Skin of body (tissue), 2 donors: ENCODE results near the gene BORA. TPM values are rescaled to one million over a fixed set of nuclear protein-coding genes. Genes with fewer than 3 reads are reported as not detected.
"Not testable (repeated sequence)": the region's sequence is repeated elsewhere in the genome, so short reads cannot be mapped to it uniquely, and the experiment has no call there.

ENCODE experiments used
- DNase-seq: peaks from one replicate; lab custom pipeline; 2025; lab: John Stamatoyannopoulos, UW
- total RNA-seq: library from RNA; depleted of rRNA; stranded (reverse); fragments of >200 nt; gene quantifications from one replicate; pipeline ENCODE4 v1.2.3, GENCODE V29; 2014

Gene BORA
- 4.9 TPM for total RNA-seq

DNA sequence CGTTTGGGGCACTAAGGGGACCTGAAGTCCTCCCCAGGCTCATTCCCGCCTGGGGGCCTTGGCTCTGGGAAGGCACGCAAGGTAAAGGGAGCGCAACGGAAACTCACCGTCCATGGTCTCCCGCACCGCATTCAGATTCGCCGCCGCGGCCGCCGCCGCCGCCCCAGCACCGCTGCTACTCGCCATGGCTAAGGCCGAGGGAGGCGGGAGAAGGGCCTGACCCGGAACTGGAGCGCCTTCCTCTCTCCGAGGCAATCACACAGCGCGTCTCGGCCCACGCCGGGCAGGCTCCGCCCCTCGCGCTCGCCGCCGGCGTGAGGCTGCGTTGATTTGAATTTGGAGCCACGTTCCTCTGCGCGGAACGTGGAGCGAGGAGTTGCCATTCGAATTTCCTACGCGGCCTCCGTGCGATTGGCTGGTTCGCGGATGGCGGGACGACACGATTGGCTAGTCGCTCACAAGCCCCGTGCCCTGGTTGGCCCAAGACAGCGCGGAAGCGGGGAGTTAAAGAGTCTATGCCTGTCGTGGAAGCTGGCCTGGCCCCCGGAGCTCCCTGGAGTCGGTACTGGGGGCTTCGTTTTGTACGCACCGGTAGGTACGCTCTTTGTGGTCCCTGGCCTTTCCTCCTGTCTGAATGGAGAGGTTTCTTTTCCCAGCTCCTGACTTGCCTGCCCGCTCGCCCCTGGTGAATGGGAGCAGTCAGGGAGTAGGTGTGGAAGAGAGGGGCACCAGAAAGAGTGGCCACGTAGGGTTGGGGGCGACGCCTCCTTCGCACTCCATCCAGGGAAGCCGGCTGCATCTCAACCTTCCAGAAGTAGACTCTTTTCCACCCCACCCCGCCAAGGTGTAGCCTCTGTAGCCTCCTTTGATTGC lies at the start of gene BORA, which contains the start of gene MZT1:
BORA (plus strand) TSS at position 507 of the 873 bp plus-strand sequence. CDS start 1,018 bp downstream, outside the sequence.
MZT1 (minus strand) TSS at position 213 of the 873 bp plus-strand sequence; CDS start at position 186, 27 bp downstream.
- peak; percentile 97 for DNase-seq

DNA sequence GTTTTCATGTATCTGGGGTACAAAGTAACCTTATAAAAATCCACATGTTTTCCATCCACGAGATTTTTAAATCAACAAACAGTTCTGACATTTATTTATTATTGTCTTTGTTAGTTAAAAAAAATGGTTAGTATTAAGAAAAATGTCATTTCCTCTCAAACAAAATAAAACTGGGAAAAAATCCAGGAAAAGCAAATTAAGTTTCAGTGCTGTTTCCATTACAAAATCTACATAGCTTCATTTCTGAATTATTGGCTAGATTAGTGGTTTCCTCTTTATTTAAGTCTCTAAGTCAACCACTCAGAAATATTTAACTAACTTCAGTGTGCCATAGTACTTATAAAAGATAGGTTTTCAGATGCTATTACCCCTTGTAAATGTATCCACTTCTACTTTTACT lies 49.4 kb upstream of the BORA start:
- no peak for DNase-seq

DNA sequence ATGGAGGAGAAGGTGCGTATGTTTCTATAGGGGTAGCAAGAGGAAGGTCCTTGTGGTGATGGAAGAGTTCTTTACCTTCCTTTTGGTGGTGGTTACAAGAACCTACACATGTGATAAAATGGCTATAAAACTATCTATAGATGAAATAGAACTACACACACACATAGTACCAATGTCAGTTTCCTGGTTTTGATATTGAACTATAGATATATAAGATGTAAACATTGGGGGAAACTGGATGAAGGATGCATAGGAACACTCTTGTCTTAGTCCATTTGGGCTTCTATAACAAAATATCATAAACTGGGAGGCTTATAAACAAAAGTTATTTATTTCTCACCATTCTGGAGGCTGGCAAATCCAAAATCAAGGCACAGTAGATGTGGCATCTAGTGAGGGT lies 47.4 kb upstream of the BORA start:
- no peak for DNase-seq

DNA sequence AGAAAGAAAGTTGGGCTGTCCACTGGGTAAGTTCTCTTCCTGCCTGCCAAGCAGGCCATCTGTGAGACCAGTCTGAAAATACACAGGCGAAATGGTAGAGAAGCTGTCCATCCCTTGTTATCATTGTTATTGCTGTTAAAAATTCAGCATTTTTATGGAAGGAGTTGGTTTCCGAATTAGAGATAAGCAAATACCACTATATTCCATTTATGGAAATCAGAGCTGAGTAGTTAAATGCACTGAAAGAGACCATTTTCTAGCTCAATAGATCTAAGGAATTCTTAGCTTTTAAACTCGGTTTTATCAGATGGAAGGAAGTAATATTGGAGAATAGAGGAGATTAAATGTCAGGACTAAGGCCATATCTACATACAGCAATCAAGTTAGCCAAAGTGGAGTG lies 41.0 kb upstream of the BORA start:
- no peak for DNase-seq

DNA sequence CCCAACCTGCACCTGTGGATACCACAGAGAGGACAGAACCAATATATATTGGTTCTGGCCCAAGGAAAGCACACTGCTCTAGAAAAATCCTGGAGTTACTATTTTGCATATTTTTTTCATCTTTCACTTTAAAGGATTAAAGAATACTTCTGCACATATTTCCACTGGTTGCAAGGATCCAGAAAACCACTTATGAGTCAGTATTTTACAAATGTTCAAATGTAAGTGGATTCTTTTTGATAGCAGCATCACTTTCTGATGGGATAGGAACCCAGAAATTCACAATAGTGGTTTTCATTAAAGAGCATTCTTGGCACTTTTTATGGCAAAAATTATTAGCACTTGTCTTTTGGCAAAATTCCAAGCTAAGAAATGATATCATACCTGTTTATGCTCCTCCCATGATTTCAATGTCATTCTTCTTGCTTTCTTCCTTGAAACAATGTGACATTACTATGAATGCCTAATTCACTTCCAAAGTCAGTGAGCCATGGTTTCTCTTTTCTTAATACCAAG lies 38.5 kb upstream of the BORA start:
- no peak for DNase-seq

DNA sequence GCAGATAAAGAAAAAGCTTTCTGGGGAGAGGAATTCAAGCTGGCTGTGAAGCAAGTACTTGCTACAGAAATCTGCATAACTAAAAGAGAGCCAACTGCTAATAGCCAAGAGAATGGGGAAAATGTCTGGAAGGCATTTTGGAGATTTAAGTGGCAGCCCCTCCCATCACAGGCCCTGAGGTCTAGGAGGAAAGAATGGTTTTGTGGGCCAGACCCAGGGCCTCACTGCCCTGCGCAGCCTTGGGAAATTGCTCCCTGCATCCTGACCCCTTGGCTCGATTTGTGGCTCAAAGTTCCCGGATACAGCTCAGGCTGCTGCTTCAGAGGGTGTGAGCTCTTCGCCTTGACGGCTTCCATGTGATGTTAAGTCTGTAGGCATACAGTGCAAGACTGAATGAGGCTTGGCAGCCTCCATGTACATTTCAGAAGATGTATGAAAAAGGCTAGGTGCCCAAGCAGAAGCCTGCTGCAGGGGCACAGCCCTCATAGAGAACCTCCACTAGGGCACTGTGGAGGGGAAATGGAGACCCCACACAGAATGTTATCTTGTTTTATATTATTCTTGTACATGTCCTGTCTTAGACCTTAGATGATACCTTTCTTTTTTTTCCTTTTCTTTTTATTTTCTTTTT lies 34.7 kb upstream of the BORA start:
- DNase-seq = no peak

DNA sequence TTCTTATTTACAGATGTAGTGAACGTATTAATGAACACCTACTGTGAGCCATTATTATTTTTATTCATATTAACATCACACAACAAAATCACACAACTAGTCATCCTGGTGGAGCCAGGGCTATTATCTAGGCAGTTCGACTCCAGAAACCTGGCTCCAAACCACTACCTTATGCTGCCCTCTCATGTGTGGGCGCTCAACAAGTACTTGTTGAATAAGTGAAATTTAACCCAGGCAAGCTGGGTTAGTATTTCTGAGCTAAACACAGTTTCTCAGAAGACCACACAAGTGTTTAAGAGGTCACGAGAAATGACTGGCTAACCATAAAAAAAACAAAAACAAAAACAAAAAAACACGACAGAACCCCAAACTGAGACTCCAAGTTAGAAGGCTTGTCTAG lies 33.9 kb upstream of the BORA start:
- no peak for DNase-seq

DNA sequence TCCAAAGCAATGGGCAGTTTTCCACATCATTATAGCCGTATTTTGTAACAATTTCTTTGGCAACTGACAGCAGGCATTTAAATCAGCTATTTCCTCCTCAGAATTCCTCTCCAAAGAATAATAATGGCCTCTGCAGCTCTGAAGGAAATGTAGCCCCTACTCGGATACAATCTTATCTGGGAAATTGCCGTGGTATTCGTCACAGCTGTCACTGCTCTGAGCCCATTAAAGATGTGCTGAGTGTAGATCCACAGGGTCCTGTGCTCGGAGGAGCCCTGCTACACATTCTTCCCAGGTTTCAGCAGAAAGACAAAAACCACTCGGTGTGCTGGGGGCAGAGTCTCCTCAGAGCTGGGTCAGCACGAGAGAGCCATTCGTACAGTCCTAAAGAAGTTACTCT lies 33.4 kb upstream of the BORA start:
- no peak for DNase-seq

DNA sequence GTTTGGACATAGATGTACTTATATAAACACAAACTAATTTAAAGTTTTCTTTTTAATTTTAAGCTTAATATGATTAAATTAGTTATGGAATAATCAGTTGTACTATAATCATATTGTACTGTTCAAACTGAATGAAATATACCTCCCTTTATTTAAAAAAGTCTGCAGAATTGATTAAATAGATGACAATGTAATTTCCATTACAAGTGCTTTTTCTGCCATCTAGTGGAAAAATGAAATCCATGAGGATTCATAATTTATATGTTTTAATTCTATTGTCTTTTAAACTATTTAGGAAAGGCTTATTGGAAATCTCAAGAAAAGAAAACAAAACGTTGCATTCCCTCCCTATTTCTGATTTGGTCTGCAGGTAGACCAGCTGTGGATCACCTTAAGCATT lies 31.1 kb upstream of the BORA start:
- no peak for DNase-seq

DNA sequence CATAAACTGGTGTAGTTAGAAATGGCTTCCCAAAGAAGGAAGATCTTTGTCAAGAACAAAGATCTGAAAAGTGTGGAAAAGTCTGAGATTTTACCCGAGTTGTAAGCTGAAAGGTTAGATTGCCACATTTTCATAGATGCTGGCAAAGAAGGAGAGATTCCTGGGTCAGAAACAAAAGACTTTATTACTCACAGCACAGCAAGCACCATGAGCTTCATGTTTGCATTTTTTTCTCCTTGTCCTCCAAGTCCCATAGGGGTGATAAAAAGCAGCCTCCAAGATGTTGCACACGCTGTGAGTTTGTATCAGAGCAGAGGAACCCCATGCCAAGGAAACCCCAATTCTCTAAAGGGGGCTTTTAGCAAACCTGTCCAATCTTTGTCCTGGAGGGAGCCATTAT lies 29.6 kb upstream of the BORA start:
- no peak for DNase-seq

DNA sequence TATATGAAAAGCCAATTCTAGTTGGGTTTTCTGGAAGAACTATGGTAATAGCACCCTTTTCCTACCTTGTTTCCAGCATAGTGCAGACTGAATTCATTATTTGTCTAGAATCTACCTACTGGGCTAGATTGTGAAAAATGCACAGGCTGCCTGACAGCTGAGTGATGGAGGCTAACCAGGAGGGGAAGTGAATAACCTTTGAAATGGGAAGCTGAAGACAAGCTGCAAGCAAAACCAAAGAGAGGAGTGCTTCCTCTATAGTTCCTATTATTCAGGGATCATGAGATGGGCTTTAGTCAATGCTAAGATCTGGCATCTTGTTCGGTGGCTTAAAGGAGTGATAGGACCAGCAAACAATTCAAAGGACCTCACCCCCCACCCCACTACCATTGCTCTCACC lies 27.2 kb upstream of the BORA start:
- no peak for DNase-seq

DNA sequence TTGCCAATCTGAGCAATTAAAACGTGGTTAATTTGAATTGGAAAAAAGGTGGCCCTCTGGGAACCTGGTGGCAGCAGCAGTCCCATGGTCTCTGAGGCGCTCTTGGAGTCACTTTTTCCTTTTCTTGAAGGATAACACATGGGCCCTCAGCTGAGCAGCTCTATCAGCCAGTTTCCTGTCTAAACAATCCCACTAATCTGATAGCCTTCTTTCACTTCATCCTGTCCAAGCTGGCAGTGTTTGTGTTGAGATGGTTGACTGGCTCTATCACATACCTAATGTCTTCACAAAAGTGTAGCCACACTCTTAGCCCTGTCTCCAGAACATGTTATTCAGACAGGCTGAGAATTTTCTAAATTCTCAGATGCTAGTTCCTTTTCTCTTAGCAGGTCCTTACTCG lies 10.9 kb upstream of the BORA start:
- no peak for DNase-seq

DNA sequence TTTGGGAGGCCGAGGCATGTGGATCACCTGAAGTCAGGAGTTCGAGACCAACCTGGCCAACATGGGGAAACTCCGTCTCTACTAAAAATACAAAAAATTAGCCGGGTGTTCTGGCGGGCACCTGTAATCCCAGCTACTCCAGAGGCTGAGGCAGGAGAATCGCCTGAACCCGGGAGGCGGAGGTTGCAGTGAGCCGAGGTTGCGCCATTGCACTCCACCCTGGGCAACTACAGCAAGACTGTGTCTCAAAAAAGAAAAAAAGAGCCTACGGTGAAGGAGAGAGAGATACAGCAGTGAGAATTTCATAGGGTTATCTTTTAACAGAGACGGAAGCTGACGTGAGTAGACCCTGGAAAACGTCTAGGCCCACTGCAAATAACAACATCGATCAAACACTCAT lies 1.5 kb upstream of the BORA start:
- not testable (repeated sequence) for DNase-seq

DNA sequence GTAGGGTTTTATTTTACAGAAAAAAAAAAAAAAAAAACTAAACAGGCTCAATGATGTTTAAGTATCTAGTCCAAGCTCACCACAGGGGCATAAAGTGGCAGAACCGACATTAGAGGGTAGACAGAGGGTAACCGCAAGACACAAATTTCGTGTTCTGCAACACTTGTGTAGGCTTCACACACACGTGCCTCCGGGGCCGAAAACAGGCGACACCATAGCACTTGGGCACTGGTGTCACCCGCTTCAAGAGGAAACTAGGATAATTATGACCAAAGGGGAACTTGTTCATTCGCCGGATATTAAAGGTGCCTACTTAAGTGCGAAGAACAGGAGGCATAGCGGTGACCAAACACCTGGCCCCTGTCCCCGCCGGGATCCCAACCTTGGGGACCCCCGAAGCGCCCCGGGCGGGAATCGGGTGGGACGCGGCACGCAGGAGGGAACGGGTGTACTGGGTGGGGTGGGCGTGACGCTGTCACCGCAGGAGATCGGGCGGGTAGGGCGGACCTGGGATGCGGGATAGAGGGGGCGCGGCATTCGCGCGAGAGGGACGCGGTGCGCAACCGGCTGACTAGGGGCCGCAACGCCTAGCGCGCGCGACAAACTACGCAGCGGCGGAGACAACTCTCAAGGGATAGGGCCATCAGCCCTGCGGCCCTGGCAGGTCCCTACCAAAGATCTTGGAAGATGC lies 852 bp upstream of the BORA start:
- DNase-seq = peak; percentile 9

DNA sequence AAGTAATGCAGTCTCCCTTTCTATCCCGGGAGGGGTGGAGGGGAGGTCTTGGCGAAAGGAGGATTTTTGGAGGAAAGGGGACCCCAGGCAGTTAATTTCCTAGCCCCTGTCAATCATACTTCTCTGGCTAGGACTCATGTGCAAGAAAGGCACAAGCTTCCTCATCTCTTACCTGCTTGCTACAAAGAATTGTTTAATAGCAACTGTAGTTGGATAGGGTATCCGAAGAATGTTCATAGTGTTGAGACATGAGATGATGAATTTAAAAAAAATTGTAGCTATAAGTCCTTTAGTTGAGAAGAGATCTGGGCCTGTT lies 525 bp downstream of the BORA start:
- DNase-seq = no peak

DNA sequence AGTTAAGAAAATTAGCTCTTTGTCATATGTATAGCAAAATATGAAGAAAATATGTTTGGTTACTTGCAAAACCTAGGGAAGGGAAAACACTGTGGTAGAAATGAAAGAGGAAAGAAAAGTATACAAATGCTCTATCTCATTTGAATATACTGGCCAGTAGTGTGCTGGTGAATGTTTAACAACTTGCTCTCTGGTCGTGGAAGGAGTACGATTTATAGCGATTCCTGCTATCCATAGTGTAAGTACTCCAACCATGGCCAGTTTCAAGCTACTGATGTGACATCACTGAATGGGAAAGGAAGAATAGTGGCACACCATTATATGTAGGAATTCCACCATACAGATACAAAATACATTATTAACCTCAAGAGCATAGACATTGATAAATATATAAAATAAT lies 9.3 kb downstream of the BORA start:
- no peak for DNase-seq

DNA sequence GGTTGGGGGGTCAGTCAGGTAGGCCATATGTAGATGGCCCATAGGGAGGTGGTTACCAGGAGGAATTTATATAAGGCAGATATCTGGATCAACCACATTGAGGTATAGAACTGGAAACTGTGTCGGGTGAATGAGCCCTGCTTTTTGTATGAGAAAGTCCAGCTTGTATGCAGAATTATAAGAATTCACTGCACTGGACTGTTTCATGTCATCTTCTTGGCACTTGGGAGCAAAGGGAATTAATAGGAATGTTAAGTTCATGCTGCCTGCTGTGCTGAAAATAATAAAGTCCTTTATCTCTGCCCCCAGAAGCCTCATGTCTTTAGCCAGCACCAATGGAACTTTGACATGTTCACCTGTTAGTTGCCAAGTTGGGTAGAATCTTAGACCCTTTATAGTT lies 12.3 kb downstream of the BORA start:
- DNase-seq = no peak

DNA sequence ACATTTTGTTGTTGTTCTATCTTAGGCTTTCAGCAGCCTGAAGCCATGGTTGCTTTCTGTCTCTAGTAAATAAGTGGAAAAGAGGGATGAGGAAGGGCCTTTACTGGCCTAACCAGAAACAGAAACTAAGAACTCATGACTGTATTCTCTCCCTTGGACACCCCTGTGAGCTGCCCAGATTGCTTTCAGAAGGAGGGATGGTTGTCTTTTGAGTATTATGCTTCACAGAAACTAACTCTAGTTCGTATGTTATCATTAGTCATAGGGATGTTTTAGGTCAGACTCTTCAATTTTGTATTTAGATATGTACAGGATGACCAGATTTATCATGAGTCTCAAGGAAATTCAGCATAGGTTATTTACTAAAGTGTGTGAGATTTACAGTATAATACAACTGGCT lies 17.5 kb downstream of the BORA start:
- DNase-seq = no peak

DNA sequence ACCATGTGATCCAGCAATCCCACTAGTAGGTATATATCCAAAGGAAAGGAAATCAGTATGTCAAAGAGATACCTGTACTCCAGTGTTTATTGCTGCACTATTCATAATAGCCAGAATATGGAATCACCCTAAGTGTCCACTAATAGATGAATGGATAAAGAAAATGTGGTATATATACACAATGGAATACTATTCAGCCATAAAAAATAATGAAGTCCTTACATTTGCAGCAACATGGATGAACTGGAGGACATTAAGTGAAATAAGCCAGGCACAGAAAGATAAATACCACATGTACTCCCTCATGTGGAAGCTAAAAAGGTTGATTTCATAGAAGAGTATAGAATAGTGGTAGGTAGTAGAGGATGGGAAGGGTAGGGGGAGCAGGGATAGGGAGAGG lies 23.5 kb downstream of the BORA start:
- DNase-seq = no peak

DNA sequence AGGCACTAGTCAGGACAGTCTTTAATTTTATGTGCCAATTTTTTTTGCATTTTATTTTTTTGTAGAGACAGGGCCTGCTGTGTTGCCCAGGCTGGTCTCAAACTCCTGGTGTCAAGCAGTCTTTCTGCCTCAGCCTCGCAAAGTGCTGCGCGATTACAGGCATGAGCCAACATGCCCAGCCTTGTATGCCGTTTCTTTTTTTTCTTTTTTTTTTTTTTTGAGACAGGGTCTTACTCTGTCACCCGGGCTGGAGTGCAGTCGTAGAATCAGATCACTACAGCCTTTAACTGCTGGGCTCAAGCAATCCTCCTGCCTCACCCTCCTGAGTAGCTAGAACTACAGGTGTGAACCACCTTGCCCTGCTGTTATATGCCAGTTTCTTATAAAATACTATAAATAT lies 26.4 kb downstream of the BORA start:
- DNase-seq = no peak

DNA sequence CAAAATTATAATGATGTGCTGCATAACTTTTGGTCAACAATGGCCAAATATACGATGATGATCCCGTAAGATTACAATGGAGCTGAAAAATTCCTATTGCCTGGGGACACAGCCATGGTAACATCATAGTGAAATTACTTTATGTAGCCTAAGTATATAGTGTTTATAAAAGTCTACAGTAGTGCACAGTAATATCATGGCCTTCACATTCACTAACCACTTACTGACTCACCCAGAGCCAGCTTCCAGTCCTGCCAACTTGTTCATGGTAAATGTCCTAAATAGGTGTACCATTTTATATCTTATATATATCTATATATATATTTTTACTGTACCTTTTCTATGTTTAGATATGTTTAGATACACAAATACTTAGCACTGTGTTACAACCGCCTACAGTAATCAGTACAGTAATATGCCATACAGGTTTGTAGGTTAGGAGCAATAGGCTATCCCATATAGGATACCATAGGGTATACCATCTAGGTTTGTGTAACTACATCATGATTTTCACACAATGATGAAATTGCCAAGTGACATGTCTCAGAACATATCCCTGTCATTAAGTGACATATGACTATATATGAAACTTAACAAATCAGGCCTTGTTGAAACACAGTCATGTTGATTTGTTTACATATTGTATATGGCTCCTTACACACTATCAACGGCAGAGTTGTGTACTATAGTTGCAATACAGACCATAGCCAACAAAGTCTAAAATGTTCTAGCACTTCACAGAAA lies 30.2 kb downstream of the BORA start:
- DNase-seq = no peak

DNA sequence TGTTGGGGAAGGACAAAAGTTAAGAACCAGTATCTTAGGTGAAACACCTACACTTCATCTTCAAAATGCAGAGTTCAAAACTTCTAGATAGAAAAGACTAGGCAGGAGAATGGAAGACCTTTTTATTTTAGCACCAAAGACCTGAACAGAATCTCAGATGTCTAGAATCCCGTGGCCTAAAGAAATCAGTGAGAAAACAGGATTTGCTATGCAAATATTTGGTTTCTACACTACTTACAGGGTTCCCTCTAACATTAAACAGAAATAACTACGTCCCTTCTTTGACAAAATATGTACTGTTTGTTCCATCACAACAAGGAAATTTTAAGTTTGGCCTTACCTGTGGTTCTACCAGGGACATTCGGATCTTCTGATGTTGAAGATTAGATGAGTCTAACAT lies 32.5 kb downstream of the BORA start:
- DNase-seq = no peak
